Measurements from ENCODE around the gene KIAA1217. TPM values are rescaled to one million over a fixed set of nuclear protein-coding genes. Genes with fewer than 3 reads are reported as not detected.

The KIAA1217 gene
- total RNA-seq, 4 donors from 2014 or later, result 10.1 to 15.9 (median 12.5) TPM

DNA sequence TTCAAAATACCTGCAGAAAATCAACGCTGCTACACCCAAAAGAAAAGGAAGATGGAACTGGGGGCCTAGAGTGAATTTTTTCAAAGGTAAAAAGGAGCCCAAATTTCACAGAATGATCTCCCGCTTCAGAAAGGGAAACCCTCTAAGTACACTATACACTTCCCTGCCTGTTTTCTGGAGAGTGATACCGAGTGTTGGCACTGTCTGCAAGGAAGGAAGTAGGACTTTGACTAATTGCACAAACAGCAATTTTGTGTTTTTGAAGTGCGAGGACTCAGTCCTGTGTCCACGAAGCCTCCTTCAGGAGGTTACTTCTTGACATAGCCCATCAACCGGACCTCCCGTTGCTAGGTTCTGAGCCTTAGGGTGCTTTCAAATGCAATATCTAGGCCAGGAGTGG is 106.3 kb downstream of the KIAA1217 start:
- 81% methylated on average over 7 of the region's 7 CpGs for WGBS
- no peak overlapping the region for H3K27ac ChIP-seq (replicated peaks in 1 of 4)
- H3K4me3 ChIP-seq, result no peak overlapping the region
- no peaks in the 10 kb centered on the region for H3K27me3 ChIP-seq
- H3K9me3 ChIP-seq, result no peaks in the 10 kb centered on the region
- no peak for DNase-seq (ENCODE audit: extremely low spot score)
- TF ChIP-seq EP300 (IDR thresholded peaks at IDR 0.05), result no peak
- TF ChIP-seq POLR2AphosphoS5 (IDR thresholded peaks at IDR 0.05), result no peak
- TF ChIP-seq POLR2A (IDR thresholded peaks at IDR 0.05; ENCODE audit: low read depth), result no peak
- TF ChIP-seq, protein P1, sequence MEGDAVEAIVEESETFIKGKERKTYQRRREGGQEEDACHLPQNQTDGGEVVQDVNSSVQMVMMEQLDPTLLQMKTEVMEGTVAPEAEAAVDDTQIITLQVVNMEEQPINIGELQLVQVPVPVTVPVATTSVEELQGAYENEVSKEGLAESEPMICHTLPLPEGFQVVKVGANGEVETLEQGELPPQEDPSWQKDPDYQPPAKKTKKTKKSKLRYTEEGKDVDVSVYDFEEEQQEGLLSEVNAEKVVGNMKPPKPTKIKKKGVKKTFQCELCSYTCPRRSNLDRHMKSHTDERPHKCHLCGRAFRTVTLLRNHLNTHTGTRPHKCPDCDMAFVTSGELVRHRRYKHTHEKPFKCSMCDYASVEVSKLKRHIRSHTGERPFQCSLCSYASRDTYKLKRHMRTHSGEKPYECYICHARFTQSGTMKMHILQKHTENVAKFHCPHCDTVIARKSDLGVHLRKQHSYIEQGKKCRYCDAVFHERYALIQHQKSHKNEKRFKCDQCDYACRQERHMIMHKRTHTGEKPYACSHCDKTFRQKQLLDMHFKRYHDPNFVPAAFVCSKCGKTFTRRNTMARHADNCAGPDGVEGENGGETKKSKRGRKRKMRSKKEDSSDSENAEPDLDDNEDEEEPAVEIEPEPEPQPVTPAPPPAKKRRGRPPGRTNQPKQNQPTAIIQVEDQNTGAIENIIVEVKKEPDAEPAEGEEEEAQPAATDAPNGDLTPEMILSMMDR (IDR thresholded peaks at IDR 0.05), result no peak
- intact Hi-C loops (cut with DNase I), result no loop called here
- H3K4me1 ChIP-seq, result peaks cover 0 to 3% (median 0%) of the 10 kb centered on the region in 4 donors
- H3K36me3 ChIP-seq, result no peaks in the 10 kb centered on the region

DNA sequence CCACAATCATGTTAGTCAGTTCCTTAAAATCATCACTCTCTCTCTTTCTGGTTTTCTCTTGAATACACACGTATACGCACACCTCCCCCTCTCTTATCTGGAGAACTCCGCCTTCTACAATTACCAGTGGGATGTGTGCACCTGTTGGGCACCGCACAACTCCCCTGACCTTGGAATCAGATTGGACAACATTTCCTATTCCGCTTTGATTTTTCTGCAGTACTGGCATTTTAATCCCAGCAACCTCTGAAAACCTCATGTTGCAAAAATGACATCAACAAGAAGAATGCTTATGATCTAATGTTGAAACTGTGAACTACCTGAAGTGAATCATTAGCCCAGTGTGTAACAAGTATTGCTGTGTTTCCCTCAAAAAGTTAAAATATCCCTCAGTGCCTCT is 109.6 kb downstream of the KIAA1217 start:
- 94% methylated on average over 5 of the region's 5 CpGs for WGBS
- Histone ChIP-seq H3K27me3 (no peaks in the 10 kb centered on the region), H3K4me1 (peaks cover 0 to 3% (median 0%) of the 10 kb centered on the region in 4 donors), H3K27ac (replicated peaks in 1 of 4) (no peak overlapping the region), H3K4me3 (no peak overlapping the region), H3K9me3 (no peaks in the 10 kb centered on the region), H3K36me3 (no peaks in the 10 kb centered on the region)
- TF ChIP-seq POLR2AphosphoS5 (IDR thresholded peaks at IDR 0.05), result no peak
- TF ChIP-seq, protein P1 (IDR thresholded peaks at IDR 0.05), result no peak
- TF ChIP-seq EP300 (IDR thresholded peaks at IDR 0.05), result no peak
- no peak for TF ChIP-seq POLR2A (IDR thresholded peaks at IDR 0.05; ENCODE audit: low read depth)
- DNase-seq (ENCODE audit: extremely low spot score), result no peak
- intact Hi-C loops (cut with DNase I), result no loop called here

DNA sequence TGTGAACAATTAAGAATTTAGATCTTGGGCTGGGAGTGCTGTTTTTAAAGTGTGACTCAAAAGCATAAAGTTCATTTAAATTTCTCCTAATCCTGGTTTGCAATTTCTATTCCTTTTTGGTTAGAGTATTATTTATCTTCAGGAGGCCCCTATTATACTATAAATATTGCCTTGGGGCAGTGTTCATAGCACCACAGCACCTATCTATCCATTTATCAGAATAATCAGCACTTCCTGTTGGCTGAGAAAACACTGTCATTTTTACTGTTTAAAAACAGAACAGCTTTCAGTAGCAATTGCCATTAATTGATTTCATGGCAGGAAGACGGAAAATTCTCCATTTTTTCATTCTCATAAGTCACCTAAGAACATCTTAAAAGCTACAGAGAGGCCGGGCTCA is 111.4 kb downstream of the KIAA1217 start:
- TF ChIP-seq, protein P1 (IDR thresholded peaks at IDR 0.05), result no peak
- TF ChIP-seq EP300 (IDR thresholded peaks at IDR 0.05), result no peak
- TF ChIP-seq POLR2A (IDR thresholded peaks at IDR 0.05; ENCODE audit: low read depth), result no peak
- TF ChIP-seq POLR2AphosphoS5 (IDR thresholded peaks at IDR 0.05), result no peak
- Histone ChIP-seq H3K27ac (replicated peaks in 1 of 4) (no peak overlapping the region), H3K27me3 (no peaks in the 10 kb centered on the region), H3K4me1 (peaks cover 0 to 7% (median 0%) of the 10 kb centered on the region in 4 donors), H3K4me3 (no peak overlapping the region), H3K36me3 (no peaks in the 10 kb centered on the region), H3K9me3 (no peaks in the 10 kb centered on the region)
- DNase-seq (ENCODE audit: extremely low spot score), result no peak
- intact Hi-C loops (cut with DNase I), result no loop called here
- WGBS, result 94% methylated on average over 2 of the region's 2 CpGs

- Histone ChIP-seq H3K36me3 (no peaks in the 10 kb centered on the region), H3K27me3 (no peaks in the 10 kb centered on the region), H3K4me1 (peaks cover 0 to 7% (median 0%) of the 10 kb centered on the region in 4 donors), H3K4me3 (no peak overlapping the region), H3K9me3 (peaks cover 0 to 13% (median 3%) of the 10 kb centered on the region in 4 donors), H3K27ac (replicated peaks in 1 of 4) (no peak overlapping the region)
- TF ChIP-seq POLR2A (IDR thresholded peaks at IDR 0.05; ENCODE audit: low read depth) (no peak), POLR2AphosphoS5 (IDR thresholded peaks at IDR 0.05) (no peak), EP300 (IDR thresholded peaks at IDR 0.05) (no peak)
- TF ChIP-seq, protein P1 (IDR thresholded peaks at IDR 0.05), result no peak
- intact Hi-C loops (cut with DNase I), result no loop called here
- DNase-seq (ENCODE audit: extremely low spot score), result no peak
- 63% methylated on average over 3 of the region's 3 CpGs for WGBS
These were observed 115.7 kb downstream of the KIAA1217 start for GRCh38 chr10:24324651-24325050.

DNA sequence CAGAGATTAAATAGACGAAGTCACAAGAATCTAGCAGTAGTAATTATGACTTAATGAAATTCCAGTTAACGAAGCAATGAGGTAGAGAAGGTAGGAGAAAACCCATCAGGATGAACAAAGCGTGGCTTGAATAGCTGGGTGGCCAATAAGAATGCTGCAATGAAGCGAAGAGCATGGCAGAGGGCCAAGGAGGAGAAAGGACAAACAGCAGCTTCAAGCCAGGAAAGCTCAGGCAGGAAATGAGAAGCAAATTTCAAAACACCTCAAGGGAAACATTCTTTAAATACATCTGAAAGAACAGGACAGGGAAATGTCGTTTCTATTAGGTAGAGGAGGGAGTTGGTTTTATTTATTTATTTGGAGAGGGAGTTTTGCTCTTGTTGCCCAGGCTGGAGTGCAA is 122.5 kb downstream of the KIAA1217 start:
- intact Hi-C loops (cut with DNase I), result no loop called here
- Histone ChIP-seq H3K27me3 (no peaks in the 10 kb centered on the region), H3K36me3 (no peaks in the 10 kb centered on the region), H3K9me3 (peaks cover 0 to 13% (median 3%) of the 10 kb centered on the region in 4 donors), H3K27ac (replicated peaks in 1 of 4) (peak overlapping the region in 2 of 4 donors; percentile 35 to 46), H3K4me3 (no peak overlapping the region), H3K4me1 (peaks cover 9 to 14% (median 12%) of the 10 kb centered on the region in 4 donors)
- 48% methylated on average over 5 of the region's 5 CpGs for WGBS
- TF ChIP-seq POLR2AphosphoS5 (IDR thresholded peaks at IDR 0.05) (peak in 1 of 2 donors; percentile 38), POLR2A (IDR thresholded peaks at IDR 0.05; ENCODE audit: low read depth) (no peak)
- no peak for DNase-seq (ENCODE audit: extremely low spot score)

All from esophagus muscularis mucosa (tissue), 4 donors.